H9 (cell line): ENCODE measurements around the gene SPATA20. TPM values are rescaled to one million over a fixed set of nuclear protein-coding genes. Genes with fewer than 3 reads are reported as not detected.

Source experiments
- DNase-seq: peaks from one replicate; pipeline ENCODE4 v3.0.0-alpha.2; 2017
- H2AFZ ChIP-seq: one replicate; pipeline ENCODE4 v1.6.1; 2013; ENCODE audit warnings: mild to moderate bottlenecking, low read length, control low read depth, moderate library complexity
- H2AK5ac ChIP-seq: 2 replicates; pipeline ENCODE4 v1.6.1; 2013; ENCODE audit warnings: low read length, control low read depth, mixed read lengths; ENCODE audit not compliant: insufficient read length
- H2BK120ac ChIP-seq: one replicate; pipeline ENCODE4 v1.6.1; 2013; ENCODE audit warnings: low read depth, mild to moderate bottlenecking, low read length, control low read depth, inconsistent platforms; ENCODE audit not compliant: poor library complexity, severe bottlenecking
- H2BK12ac ChIP-seq: 2 replicates; pipeline ENCODE4 v1.6.1; 2013; ENCODE audit warnings: low read length, control low read depth, mixed read lengths, low read depth; ENCODE audit not compliant: insufficient read length
- H2BK15ac ChIP-seq: 2 replicates; pipeline ENCODE4 v1.6.1; 2013; ENCODE audit warnings: low read depth, low read length, control low read depth
- H2BK20ac ChIP-seq: one replicate; pipeline ENCODE4 v1.6.1; 2013; ENCODE audit warnings: low read depth, mild to moderate bottlenecking, low read length, control low read depth, inconsistent platforms; ENCODE audit not compliant: poor library complexity, severe bottlenecking
- H2BK5ac ChIP-seq: 2 replicates; pipeline ENCODE4 v1.6.1; 2013; ENCODE audit warnings: low read length, control low read depth, mixed read lengths; ENCODE audit not compliant: insufficient read length
- H3K14ac ChIP-seq: 2 replicates; pipeline ENCODE4 v1.6.1; 2013; ENCODE audit warnings: low read length, control low read depth; ENCODE audit not compliant: insufficient read depth
- H3K18ac ChIP-seq: 2 replicates; pipeline ENCODE4 v1.6.1; 2013; ENCODE audit warnings: low read depth, mild to moderate bottlenecking, mixed read lengths, low read length, control low read depth; ENCODE audit not compliant: insufficient read length
- H3K23ac ChIP-seq: 2 replicates; pipeline ENCODE4 v1.6.1; 2013; ENCODE audit warnings: low read length, control low read depth, mixed read lengths, low read depth; ENCODE audit not compliant: insufficient read length
- H3K23me2 ChIP-seq: 2 replicates; pipeline ENCODE4 v1.6.1; 2013; ENCODE audit warnings: low read depth, mild to moderate bottlenecking, mixed read lengths, low read length, control low read depth; ENCODE audit not compliant: insufficient read length, poor library complexity, severe bottlenecking
- H3K27ac ChIP-seq: 2 replicates; pipeline ENCODE4 v1.5.1; 2013; ENCODE audit warnings: low read length, control low read depth, mixed read lengths, low read depth; ENCODE audit not compliant: insufficient read length
- H3K27me3 ChIP-seq: 2 replicates; pipeline ENCODE4 v1.6.1; 2013; ENCODE audit warnings: low read length, control low read depth, inconsistent platforms; ENCODE audit not compliant: insufficient read depth
- H3K4ac ChIP-seq: 2 replicates; pipeline ENCODE4 v1.6.1; 2013; ENCODE audit warnings: low read depth, mild to moderate bottlenecking, control low read depth, inconsistent platforms, low read length, moderate library complexity
- H3K4me1 ChIP-seq: 2 replicates; pipeline ENCODE4 v1.6.1; 2013; ENCODE audit warnings: low read length, control low read depth, inconsistent platforms; ENCODE audit not compliant: insufficient read depth
- H3K4me2 ChIP-seq: 2 replicates; pipeline ENCODE4 v1.6.1; 2013; ENCODE audit warnings: low read length, control low read depth, mixed read lengths; ENCODE audit not compliant: insufficient read length, insufficient read depth
- H3K56ac ChIP-seq: 2 replicates; pipeline ENCODE4 v1.6.1; 2013; ENCODE audit warnings: low read depth, mild to moderate bottlenecking, mixed read lengths, low read length, control low read depth; ENCODE audit not compliant: insufficient read length
- H3K79me1 ChIP-seq: 2 replicates; pipeline ENCODE4 v1.6.1; 2013; ENCODE audit warnings: low read depth, mild to moderate bottlenecking, moderate library complexity, low read length, control low read depth, inconsistent platforms; ENCODE audit not compliant: insufficient read depth, poor library complexity, severe bottlenecking
- H3K79me2 ChIP-seq: 2 replicates; pipeline ENCODE4 v1.6.1; 2013; ENCODE audit warnings: low read length, control low read depth, inconsistent platforms; ENCODE audit not compliant: insufficient read depth
- H3K9ac ChIP-seq: 2 replicates; pipeline ENCODE4 v1.6.1; 2013; ENCODE audit warnings: low read length, control low read depth, mixed read lengths; ENCODE audit not compliant: insufficient read length; ENCODE audit errors: extremely low read depth
- H3K9me3 ChIP-seq: one replicate; pipeline ENCODE4 v1.6.1; 2013; ENCODE audit warnings: low read depth, low read length, inconsistent platforms; ENCODE audit not compliant: control insufficient read depth
- H3T11ph ChIP-seq: one replicate; pipeline ENCODE4 v1.6.1; 2013; ENCODE audit warnings: mild to moderate bottlenecking, low read length, control low read depth, inconsistent platforms
- H4K20me1 ChIP-seq: one replicate; pipeline ENCODE4 v1.6.1; 2013; ENCODE audit not compliant: control insufficient read depth, insufficient read length, insufficient read depth
- H4K5ac ChIP-seq: 2 replicates; pipeline ENCODE4 v1.6.1; 2013; ENCODE audit warnings: low read depth, mild to moderate bottlenecking, mixed read lengths, low read length, control low read depth; ENCODE audit not compliant: insufficient read length
- H4K8ac ChIP-seq: replicated peaks from 2 replicates; pipeline ENCODE4 v1.6.1; 2013; ENCODE audit warnings: low read length, control low read depth, mixed read lengths, low read depth; ENCODE audit not compliant: insufficient read length
- H4K91ac ChIP-seq: 2 replicates; pipeline ENCODE4 v1.6.1; 2013; ENCODE audit warnings: low read depth, mild to moderate bottlenecking, moderate library complexity, mixed read lengths, low read length, control low read depth; ENCODE audit not compliant: insufficient read length
- H3K27ac Mint-ChIP-seq, 3 experiments: 2 replicates in 2 of 3; 3 replicates in 1 of 3; pipeline ENCODE4 v1.8.0; 2020 to 2021; ENCODE audit warnings: mixed read lengths in 3 of 3, mild to moderate bottlenecking in 1 of 3, moderate library complexity in 1 of 3
- H3K27me3 Mint-ChIP-seq: 2 replicates; pipeline ENCODE4 v1.8.0; 2021; ENCODE audit warnings: low read depth, mild to moderate bottlenecking, moderate library complexity, mixed read lengths
- H3K36me3 Mint-ChIP-seq, 3 experiments: 2 replicates in 2 of 3; 3 replicates in 1 of 3; pipeline ENCODE4 v1.8.0; 2020 to 2021; ENCODE audit warnings: low read depth in 3 of 3, mixed read lengths in 3 of 3; ENCODE audit not compliant: insufficient read depth in 1 of 3
- H3K4me1 Mint-ChIP-seq, 2 experiments: 2 replicates each; pipeline ENCODE4 v1.8.0; 2020; ENCODE audit warnings: mixed read lengths in 2 of 2
- H3K4me3 Mint-ChIP-seq, 2 experiments: 2 replicates in 1 of 2; 3 replicates in 1 of 2; pipeline ENCODE4 v1.8.0; 2020 to 2021; ENCODE audit warnings: mild to moderate bottlenecking in 2 of 2, mixed read lengths in 2 of 2, moderate library complexity in 1 of 2
- H3K9me3 Mint-ChIP-seq, 2 experiments: 2 replicates in 1 of 2; 3 replicates in 1 of 2; pipeline ENCODE4 v1.8.0; 2020; ENCODE audit warnings: mild to moderate bottlenecking in 2 of 2, mixed read lengths in 2 of 2, moderate library complexity in 1 of 2
- WGBS: extraction: QIAGEN DNeasy Blood & Tissue Kit; methylation state at CpG from one replicate; pipeline ENCODE4 v1.1.7; 2013; ENCODE audit warnings: missing lambda C conversion rate, low lambda C conversion rate, mixed read lengths; ENCODE audit not compliant: insufficient read length; ENCODE audit errors: extremely low coverage; 5-methylcytosine and 5-hydroxymethylcytosine counted together
- total RNA-seq: library from RNA; stranded (reverse); gene quantifications from 2 replicates; pipeline ENCODE4 v1.2.1, GENCODE V29; 2021
- TF ChIP-seq, protein P1 (sequence below): fragments of 200-600 bp; sonication (generic); conservative IDR thresholded peaks from 3 replicates; pipeline ENCODE4 v1.8.0; 2021; ENCODE audit warnings: antibody characterized with exemption, mild to moderate bottlenecking

SPATA20 gene
- total RNA-seq, 1 experiment from 2014 or later: 23.9 TPM

DNA sequence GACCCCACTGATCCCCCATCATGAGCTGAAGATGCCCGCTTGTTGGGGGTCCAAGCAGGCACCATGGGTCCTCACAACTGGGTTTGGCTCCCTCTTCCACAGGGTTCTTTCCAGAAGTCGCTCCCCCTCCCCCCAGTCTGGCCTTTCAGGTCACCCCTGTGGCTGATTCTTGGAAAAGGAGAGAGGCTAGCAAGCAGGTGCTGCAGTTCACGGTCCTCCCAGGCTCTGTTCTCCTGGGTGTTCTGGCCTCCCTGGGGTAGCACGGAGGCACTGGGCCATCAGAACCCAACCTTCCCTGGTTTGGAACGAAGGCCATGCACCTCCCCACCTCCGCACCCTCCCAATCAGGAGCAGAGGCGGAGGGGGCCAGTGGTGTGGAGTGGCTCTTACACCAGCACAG is 32.4 kb downstream of the SPATA20 start:
- Histone ChIP-seq H4K8ac (no peak overlapping the region), H3K27ac (no peak overlapping the region), H4K5ac (no peak overlapping the region), H3K4ac (no peak overlapping the region), H3K4me1 (no peaks in the 10 kb centered on the region; the same call in 1 of the 2 replicates), H3K14ac (no peak overlapping the region; the same call in 1 of the 2 replicates), H4K20me1 (peaks cover 2% of the 10 kb centered on the region), H3K23ac (no peak overlapping the region), H3K79me2 (no peaks in the 10 kb centered on the region), H3K9ac (no peak overlapping the region), H2BK120ac (no peak overlapping the region), H2BK15ac (no peak overlapping the region), H3T11ph (no peak overlapping the region), H3K18ac (no peak overlapping the region), H4K91ac (no peak overlapping the region), H2BK12ac (no peak overlapping the region), H3K56ac (no peak overlapping the region), H3K4me2 (no peak overlapping the region), H2AFZ (no peak overlapping the region), H2BK5ac (no peak overlapping the region), H2AK5ac (no peak overlapping the region), H3K9me3 (no peaks in the 10 kb centered on the region), H3K23me2 (no peaks in the 10 kb centered on the region), H3K27me3 (no peaks in the 10 kb centered on the region; the same call in 1 of the 2 replicates), H2BK20ac (no peak overlapping the region), H3K79me1 (no peaks in the 10 kb centered on the region)
- H3K4me1 Mint-ChIP-seq: peaks cover 23 to 40% of the 10 kb centered on the region in 2 experiments
- no CpG with 5 or more reads among the region's 7 CpGs for WGBS
- TF ChIP-seq, protein P1, sequence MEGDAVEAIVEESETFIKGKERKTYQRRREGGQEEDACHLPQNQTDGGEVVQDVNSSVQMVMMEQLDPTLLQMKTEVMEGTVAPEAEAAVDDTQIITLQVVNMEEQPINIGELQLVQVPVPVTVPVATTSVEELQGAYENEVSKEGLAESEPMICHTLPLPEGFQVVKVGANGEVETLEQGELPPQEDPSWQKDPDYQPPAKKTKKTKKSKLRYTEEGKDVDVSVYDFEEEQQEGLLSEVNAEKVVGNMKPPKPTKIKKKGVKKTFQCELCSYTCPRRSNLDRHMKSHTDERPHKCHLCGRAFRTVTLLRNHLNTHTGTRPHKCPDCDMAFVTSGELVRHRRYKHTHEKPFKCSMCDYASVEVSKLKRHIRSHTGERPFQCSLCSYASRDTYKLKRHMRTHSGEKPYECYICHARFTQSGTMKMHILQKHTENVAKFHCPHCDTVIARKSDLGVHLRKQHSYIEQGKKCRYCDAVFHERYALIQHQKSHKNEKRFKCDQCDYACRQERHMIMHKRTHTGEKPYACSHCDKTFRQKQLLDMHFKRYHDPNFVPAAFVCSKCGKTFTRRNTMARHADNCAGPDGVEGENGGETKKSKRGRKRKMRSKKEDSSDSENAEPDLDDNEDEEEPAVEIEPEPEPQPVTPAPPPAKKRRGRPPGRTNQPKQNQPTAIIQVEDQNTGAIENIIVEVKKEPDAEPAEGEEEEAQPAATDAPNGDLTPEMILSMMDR: no peak
- H3K36me3 Mint-ChIP-seq: peaks cover 0 to 4% (median 0%) of the 10 kb centered on the region in 3 experiments; a peak in 3 of 7 replicates
- H3K27ac Mint-ChIP-seq: no peak overlapping the region
- no peaks in the 10 kb centered on the region for H3K9me3 Mint-ChIP-seq
- H3K4me3 Mint-ChIP-seq: no peak overlapping the region
- DNase-seq: no peak
- peaks cover 21% of the 10 kb centered on the region for H3K27me3 Mint-ChIP-seq
